Measurements from ENCODE around the gene ZNF768.

- no peak for TF ChIP-seq CTCF (IDR thresholded peaks at IDR 0.05)
- TF ChIP-seq POLR2A (IDR thresholded peaks at IDR 0.05) = no peak
Observed at GRCh38 chr16:30539000-30539964, 12.9 kb upstream of the ZNF768 start.

Data from thyroid gland (tissue), 4 donors.